Breast epithelium (tissue), 4 donors: ENCODE measurements around the gene OR2AK2. TPM values are rescaled to one million over a fixed set of nuclear protein-coding genes. Genes with fewer than 3 reads are reported as not detected.
"Not testable (repeated sequence)": the region's sequence is repeated elsewhere in the genome, so short reads cannot be mapped to it uniquely, and the experiment has no call there.

Experiments
- DNase-seq, 2 donors: peaks; one replicate each; pipeline ENCODE4 v3.0.0-alpha.2; 2019; ENCODE audit warnings: low spot score in 2 of 2
- H3K27ac ChIP-seq, 2 donors: fragments of 200-600 bp; sonication (generic) in 1 of 2; one replicate each; pipeline ENCODE4 v1.5.1; 2016 to 2019; ENCODE audit warnings: mild to moderate bottlenecking in 1 of 2
- H3K27me3 ChIP-seq, 2 donors: fragments of 200-600 bp; sonication (generic) in 1 of 2; one replicate each; pipeline versions ENCODE4 v1.5.1 to v1.6.0; 2017 to 2019; ENCODE audit warnings: control low read depth in 1 of 2, mild to moderate bottlenecking in 1 of 2
- H3K36me3 ChIP-seq: fragments of 200-600 bp; one replicate; pipeline ENCODE4 v1.5.1; 2019
- H3K4me1 ChIP-seq, 2 donors: fragments of 200-600 bp; sonication (generic); one replicate each; pipeline ENCODE4 v1.5.1; 2016 to 2019; ENCODE audit warnings: control low read depth in 1 of 2
- H3K4me3 ChIP-seq, 3 donors: fragments of 200-600 bp; sonication (generic); 1 replicate in 2 of 3; 2 replicates in 1 of 3; pipeline ENCODE4 v1.5.1; 2016 to 2019; ENCODE audit warnings: mild to moderate bottlenecking in 3 of 3, moderate library complexity in 2 of 3
- H3K9me3 ChIP-seq, 2 donors: fragments of 200-600 bp; sonication (generic) in 1 of 2; one replicate each; pipeline ENCODE4 v1.5.1; 2016 to 2019; ENCODE audit warnings: control low read depth in 1 of 2
- POLR2A ChIP-seq: fragments of 450-650 bp; IDR thresholded peaks from one replicate; pipeline ENCODE4 v1.6.1; 2016; ENCODE audit warnings: antibody characterized with exemption, mild to moderate bottlenecking, moderate library complexity
- POLR2AphosphoS5 ChIP-seq, 3 donors: sonication (generic); formaldehyde crosslinking; IDR thresholded peaks; one replicate each; pipeline ENCODE4 v1.6.1; 2017; ENCODE audit warnings: antibody characterized with exemption in 3 of 3
- intact Hi-C: fragments of 100-400 bp; cut with DNase I; formaldehyde crosslinking; loops from one replicate; pipeline ENCODE4 v1.15.1; 2023; ENCODE audit warnings: low total_unique reads
- total RNA-seq, 3 donors: library from RNA; depleted of rRNA; stranded (reverse); fragments of >200 nt; gene quantifications; one replicate each; pipeline ENCODE4 v1.1.0, GENCODE V29; 2016
- TF ChIP-seq, protein P1 (sequence below), 3 donors: fragments of 450-650 bp; IDR thresholded peaks; one replicate each; pipeline ENCODE4 v1.5.1; 2016 to 2017; ENCODE audit warnings: antibody characterized with exemption in 3 of 3, mild to moderate bottlenecking in 3 of 3, moderate library complexity in 3 of 3

OR2AK2 gene
- total RNA-seq, 3 donors from 2014 or later = 0.44 TPM; not detected in 2

DNA sequence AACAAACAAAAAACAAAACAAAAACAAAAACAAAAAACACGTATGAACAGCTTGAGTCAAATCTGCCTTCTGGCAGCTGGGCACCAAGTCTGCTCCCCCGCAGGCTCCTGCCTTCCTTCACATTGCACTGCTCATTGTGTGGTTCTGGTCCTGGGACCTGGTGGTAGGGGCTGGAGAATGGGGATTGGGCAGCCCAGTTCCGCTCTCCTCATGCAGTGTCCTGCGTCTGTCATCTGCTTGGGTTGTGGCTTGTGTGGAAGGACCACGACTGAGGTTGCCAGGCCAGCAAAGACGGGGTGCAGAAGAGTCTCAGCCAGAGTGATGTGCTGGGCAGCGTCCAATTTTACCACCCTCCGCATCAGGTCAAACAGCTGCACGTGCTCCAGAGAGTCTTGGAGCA, 29.3 kb upstream of the OR2AK2 start:
- Histone ChIP-seq H3K27me3 (no peaks in the 10 kb centered on the region), H3K27ac (no peak overlapping the region), H3K4me3 (no peak overlapping the region), H3K36me3 (no peaks in the 10 kb centered on the region), H3K4me1 (no peaks in the 10 kb centered on the region), H3K9me3 (peaks cover 3 to 11% of the 10 kb centered on the region in 2 donors)
- intact Hi-C loops = no loop called here
- TF ChIP-seq POLR2A (no peak), POLR2AphosphoS5 (IDR thresholded peaks at IDR 0.05) (no peak)
- TF ChIP-seq, protein P1, sequence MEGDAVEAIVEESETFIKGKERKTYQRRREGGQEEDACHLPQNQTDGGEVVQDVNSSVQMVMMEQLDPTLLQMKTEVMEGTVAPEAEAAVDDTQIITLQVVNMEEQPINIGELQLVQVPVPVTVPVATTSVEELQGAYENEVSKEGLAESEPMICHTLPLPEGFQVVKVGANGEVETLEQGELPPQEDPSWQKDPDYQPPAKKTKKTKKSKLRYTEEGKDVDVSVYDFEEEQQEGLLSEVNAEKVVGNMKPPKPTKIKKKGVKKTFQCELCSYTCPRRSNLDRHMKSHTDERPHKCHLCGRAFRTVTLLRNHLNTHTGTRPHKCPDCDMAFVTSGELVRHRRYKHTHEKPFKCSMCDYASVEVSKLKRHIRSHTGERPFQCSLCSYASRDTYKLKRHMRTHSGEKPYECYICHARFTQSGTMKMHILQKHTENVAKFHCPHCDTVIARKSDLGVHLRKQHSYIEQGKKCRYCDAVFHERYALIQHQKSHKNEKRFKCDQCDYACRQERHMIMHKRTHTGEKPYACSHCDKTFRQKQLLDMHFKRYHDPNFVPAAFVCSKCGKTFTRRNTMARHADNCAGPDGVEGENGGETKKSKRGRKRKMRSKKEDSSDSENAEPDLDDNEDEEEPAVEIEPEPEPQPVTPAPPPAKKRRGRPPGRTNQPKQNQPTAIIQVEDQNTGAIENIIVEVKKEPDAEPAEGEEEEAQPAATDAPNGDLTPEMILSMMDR (IDR thresholded peaks at IDR 0.05) = no peak
- no peak for DNase-seq

DNA sequence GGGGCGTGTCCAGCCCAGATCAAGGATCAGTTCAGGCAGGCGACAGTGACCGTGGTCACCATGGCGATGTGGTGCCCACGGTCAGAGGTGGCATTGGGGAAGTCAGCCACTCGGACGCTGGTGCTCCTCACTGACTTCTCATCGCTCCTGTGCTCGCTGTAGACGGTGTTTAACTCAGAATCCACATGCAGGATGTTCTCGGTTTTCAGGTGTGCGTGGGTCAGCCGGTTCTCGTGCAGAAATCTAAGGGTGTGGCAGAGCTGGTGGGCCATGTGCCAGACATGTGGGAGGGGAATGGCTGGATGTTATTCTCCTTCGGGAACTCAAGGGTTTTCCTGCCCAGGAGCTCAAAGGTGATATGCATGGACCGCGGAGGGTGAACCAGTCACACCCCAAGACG, 28.6 kb upstream of the OR2AK2 start:
- intact Hi-C loops = no loop called here
- Histone ChIP-seq H3K27me3 (no peaks in the 10 kb centered on the region), H3K9me3 (peaks cover 3 to 11% of the 10 kb centered on the region in 2 donors), H3K36me3 (no peaks in the 10 kb centered on the region), H3K27ac (no peak overlapping the region), H3K4me1 (no peaks in the 10 kb centered on the region), H3K4me3 (no peak overlapping the region)
- no peak for DNase-seq
- TF ChIP-seq, protein P1 (IDR thresholded peaks at IDR 0.05) = no peak
- TF ChIP-seq POLR2A (no peak), POLR2AphosphoS5 (IDR thresholded peaks at IDR 0.05) (no peak)

DNA sequence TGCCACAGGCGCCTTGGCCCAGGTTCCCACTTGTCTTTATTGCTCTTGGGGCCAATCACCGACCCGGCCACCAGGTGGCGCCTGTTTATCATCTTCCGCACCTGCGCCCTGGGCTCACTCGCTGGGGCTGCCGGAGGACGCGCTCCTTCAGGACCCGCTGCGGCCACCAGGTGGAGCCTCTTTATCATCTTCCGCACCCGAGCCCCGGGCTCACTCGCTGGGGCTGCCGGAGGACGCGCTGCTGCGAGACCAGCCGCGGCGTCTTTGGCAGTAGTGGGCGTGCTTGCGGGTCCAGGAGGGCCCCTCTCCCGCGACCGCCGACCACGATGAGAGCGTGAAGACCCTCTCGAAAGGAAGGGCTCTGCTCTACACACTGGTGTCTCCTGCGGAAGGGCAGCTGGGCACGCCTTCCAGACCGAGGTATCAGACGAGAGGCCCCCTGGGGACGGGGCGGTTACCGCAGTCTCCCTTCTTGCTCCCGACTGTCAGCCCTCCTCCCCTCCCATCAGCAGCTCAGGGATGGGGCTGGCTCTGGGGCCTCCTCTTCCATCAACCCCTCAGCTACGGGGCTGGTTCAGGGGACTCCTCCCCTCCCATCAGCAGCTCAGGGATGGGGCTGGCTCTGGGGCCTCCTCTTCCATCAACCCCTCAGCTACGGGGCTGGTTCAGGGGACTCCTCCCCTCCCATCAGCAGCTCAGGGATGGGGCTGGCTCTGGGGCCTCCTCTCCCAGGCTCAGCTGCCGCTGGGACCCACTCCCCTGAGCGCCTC, 27.9 kb upstream of the OR2AK2 start:
- Histone ChIP-seq H3K9me3 (peaks cover 3 to 11% of the 10 kb centered on the region in 2 donors), H3K4me3 (peak overlapping the region in 2 of 3 donors; percentile 44 to 68), H3K27ac (peak overlapping the region in 1 of 2 donors; percentile 38)
- intact Hi-C loops, H3K36me3 ChIP-seq, H3K27me3 ChIP-seq, H3K4me1 ChIP-seq: not testable (repeated sequence)
- peak; percentile 40 to 62 for DNase-seq
- TF ChIP-seq, protein P1 (IDR thresholded peaks at IDR 0.05) = peak; percentile 24 to 62 (median 47)

DNA sequence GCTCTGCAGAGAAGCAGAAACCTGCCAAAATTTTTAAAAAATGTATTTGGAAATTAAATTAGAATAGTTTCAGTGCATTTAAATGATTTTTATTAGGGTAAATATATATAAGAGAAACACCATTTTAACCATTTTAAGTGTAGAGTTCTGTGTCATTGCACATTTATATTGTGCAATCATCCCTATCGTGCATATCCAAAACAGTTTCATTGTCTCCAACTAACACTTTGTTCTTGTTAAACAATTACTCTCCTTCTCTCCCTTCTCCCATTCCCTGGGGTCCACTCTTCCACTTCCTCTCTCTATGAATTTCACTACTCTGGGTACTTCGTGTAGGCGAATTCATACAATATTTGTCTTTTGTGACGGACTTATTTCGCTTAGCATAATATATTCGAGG, 22.4 kb upstream of the OR2AK2 start:
- no peak for DNase-seq
- Histone ChIP-seq H3K4me1 (no peaks in the 10 kb centered on the region), H3K9me3 (peaks cover 4 to 5% of the 10 kb centered on the region in 2 donors), H3K27ac (no peak overlapping the region), H3K36me3 (no peaks in the 10 kb centered on the region), H3K27me3 (no peaks in the 10 kb centered on the region), H3K4me3 (no peak overlapping the region)
- TF ChIP-seq POLR2AphosphoS5 (IDR thresholded peaks at IDR 0.05) (no peak), POLR2A (no peak)
- TF ChIP-seq, protein P1 (IDR thresholded peaks at IDR 0.05) = no peak
- intact Hi-C loops = no loop called here

DNA sequence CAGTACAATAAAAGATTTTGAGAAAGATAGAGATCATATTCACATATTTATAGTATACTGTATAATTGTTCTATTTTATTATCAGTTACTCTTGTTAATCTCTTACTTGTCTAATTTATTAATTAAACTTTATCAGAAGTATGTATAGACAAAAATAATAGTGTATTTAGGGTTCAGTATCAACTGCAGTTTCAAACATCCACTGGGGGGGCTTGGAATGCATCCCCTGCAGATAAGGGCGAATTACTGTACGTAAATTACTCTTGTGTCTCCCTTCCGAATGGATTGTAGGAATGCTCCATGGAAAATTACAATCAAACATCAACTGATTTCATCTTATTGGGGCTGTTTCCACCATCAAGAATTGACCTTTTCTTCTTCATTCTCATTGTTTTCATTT, 16.5 kb upstream of the OR2AK2 start, which contains the start of gene OR2L8:
TSS of gene OR2L8 (plus strand) at position 301 of the 400 bp plus-strand sequence. CDS start at position 301, 0 bp downstream.
- no peaks in the 10 kb centered on the region for H3K27me3 ChIP-seq
- H3K9me3 ChIP-seq = peaks cover 4 to 5% of the 10 kb centered on the region in 2 donors
- no peaks in the 10 kb centered on the region for H3K36me3 ChIP-seq
- no peaks in the 10 kb centered on the region for H3K4me1 ChIP-seq
- TF ChIP-seq POLR2A (no peak), POLR2AphosphoS5 (IDR thresholded peaks at IDR 0.05) (no peak)
- TF ChIP-seq, protein P1 (IDR thresholded peaks at IDR 0.05) = no peak
- DNase-seq = no peak
- intact Hi-C loops = no loop called here
- no peak within 1 kb of the TSS for H3K4me3 ChIP-seq
- H3K27ac ChIP-seq = no peak within 1 kb of the TSS
